NCI-H2107 (cell line): Measurements from ENCODE around the gene VSTM2L.

ENCODE experiments used
- DNase-seq: peaks from one replicate; lab custom pipeline; 2025; lab: John Stamatoyannopoulos, UW

Gene VSTM2L

GRCh38 chr20:37878835-37879599 lies 23.9 kb upstream of the VSTM2L start:
- no peak for DNase-seq

- no peak for DNase-seq
Measured at GRCh38 chr20:37879843-37880242, 23.1 kb upstream of the VSTM2L start.

GRCh38 chr20:37880726-37881591 lies 22.0 kb upstream of the VSTM2L start:
- DNase-seq: no peak

GRCh38 chr20:37881601-37882343 lies 21.2 kb upstream of the VSTM2L start:
- no peak for DNase-seq

- DNase-seq: no peak
Measured at GRCh38 chr20:37882961-37883712, 19.8 kb upstream of the VSTM2L start.

GRCh38 chr20:37885042-37885441 lies 17.9 kb upstream of the VSTM2L start:
- no peak for DNase-seq

- DNase-seq: no peak
Measured at GRCh38 chr20:37885593-37886503, 17.1 kb upstream of the VSTM2L start.

GRCh38 chr20:37886851-37887297 lies 16.1 kb upstream of the VSTM2L start:
- no peak for DNase-seq

DNA sequence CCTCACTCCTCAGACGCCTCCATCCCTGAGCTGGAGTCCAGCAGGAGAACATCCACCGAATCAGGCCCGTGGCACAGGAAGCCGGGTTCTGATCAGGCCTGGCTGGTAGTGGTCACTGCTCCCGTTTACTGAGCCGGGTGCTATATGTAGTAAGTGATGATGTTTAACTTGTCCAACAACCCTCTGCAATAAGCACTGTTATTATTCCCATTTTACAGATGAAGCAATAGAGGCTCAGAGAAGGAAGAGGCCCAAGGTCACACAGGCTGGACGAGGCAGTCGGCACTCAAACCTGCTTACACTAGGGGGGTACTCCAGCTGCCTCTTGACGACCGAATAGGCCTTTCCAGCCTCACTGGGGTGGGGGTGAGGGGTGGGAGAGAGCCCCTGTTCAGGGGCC lies 14.3 kb upstream of the VSTM2L start:
- no peak for DNase-seq

DNA sequence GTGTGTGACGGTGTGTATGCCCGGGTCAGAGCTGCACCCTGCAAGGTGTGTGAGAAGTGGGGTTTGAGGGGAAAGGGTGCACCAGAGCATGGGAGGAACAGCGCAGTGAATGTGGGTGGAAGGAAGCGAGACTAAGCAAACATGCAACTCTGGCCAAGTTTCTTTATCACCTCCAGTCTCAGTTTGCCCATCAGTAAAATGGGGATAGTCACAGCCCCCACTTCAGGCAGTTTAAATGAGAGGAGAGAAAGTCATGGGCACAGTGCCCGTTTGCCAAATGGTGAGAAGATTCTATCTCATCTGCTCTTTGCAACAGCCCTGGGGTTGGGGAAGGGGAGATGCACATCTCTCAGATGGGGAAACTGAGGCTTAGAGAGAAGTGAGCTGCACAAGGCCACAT lies 12.8 kb upstream of the VSTM2L start:
- DNase-seq: no peak

DNA sequence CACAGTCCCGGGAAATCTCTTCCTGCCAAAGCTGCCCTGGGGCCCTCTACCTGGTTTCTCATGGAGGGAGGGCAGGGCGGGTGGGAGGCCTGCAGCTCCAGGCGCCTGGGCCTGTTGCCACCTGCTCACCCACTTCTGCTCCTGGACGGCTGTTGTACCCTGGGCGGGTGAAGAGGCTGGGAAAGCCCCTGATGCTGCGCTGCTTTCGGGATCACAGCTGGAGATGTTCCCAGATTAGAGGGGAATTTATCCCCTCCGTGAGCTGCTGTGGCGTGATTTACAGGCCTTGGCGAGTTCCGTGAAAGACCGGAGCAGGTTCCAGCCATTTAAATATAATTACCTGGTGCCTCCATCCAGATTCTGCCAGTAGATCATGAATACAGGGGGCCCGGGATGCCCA lies 12.3 kb upstream of the VSTM2L start:
- DNase-seq: no peak

DNA sequence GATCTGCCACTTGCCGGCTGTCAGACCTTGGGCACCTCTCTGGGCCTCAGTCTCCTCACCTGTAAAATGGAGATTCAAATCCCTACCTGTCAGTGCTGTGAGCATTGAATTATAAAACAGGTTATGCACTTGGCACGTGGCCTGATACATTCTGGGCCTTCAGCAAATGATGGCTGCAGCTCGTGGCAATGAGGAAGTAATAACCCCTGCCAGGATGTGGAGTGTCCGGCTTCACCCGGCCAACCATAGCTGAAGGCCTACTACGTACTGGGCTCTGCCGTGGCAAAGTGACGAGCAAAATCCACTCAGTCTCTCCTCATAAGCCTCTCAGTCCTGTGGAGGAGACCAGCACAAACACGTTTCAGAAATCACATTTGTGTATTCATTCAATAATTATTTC lies 10.9 kb upstream of the VSTM2L start:
- no peak for DNase-seq

DNA sequence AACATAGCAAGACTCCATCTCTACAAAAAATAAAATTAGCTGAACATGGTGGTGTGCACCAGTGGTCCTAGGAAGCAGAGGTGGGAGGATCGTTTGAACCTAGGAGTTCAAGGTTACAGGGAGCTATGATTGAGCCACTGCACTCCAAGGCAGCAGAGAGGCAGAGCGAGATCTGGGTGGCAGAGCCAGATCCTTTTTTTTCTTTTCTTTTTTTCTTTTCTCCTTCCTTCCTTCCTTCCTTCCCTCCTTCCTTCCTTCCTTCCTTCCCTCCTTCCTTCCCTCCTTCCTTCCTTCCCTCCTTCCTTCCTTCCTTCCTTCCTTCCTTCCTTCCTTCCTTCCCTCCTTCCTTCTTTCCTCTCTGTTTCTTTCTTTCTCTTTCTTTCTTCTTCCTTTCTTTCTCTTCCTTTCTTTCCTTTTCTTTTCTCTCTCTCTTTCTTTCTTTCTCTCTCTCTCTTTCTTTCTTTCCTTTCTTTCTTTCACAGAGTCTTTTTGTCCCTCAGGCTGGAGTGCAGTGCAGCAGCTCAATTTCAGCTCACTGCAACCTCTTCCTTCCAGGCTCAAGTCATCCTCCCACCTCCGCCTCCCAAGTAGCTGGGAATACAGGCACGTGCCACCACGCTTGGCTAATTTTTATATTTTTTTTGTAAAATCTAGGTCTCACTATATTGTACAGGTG lies 9.2 kb upstream of the VSTM2L start:
- DNase-seq: no peak

- DNase-seq: no peak
Measured at GRCh38 chr20:37894454-37894853, 8.5 kb upstream of the VSTM2L start.

- no peak for DNase-seq
Measured at GRCh38 chr20:37895166-37895565, 7.8 kb upstream of the VSTM2L start.

DNA sequence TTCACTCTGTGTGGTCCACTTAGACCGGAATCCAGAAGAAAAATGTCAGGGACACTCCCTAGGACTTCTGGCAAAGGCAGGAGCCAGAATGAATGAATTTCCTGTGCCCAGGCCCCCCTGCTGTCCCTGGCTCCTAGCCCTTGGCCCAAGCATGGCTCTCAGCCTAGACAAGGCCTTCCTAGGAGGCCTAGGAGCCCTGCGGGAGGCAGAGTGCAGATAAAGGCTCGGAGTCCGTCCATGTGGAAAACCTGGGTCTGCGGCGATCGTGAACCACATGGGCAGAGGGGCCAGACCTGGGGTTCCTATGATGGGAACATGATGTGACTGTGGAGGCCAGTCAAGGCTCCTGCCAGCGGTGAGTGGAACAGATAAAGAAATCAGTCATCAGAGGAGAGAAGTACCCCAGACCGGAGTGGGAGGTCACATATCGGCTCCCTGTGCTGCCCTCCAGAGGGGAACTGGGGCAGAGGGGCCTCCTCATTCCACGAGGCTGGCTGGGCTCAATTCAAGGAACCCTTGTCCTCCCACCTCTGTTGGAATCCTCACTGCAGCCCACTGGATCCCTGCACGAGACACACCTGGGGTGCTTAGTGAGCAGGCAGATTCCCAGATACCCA lies 5.9 kb upstream of the VSTM2L start:
- no peak for DNase-seq

GRCh38 chr20:37898233-37899104 lies 4.5 kb upstream of the VSTM2L start:
- DNase-seq: no peak
